ENCODE data around the gene MPND.

DNA sequence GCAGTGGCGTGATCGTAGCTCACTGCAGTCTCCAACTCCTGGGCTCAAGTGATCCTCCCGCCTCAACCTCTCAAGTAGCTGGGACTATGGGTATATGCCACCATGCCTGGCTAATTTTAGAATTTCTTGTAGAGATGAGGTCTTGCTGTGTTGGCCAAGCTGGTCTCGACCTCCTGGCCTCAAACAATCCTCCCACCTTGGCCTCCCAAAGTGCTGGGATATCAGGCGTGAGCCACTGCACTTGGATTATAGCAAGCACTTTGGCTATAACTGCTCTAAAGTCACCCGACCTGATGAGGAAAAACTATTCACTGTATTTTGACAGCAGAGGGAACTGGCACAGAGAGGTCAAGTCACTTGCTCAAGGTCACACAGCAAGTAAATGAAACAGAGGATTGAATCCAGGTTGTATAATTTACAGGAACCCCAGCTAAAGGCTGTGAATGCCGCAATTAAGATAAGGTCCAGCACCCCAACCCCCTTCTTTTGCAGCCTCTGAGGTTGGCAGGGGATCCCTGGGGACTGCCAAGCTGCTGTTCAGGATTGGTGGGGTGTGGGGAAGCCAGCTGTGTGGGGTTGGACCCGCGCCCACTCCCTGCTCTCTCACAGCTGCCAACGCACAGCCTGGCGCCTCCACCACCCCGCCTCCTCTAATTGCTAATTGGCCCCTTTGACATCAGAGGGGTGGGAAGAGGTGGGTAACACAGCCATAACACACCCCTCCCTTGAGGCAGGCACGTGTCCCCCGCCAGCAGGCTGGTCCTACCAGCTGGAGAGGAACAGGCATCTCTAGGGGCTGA is 47.2 kb upstream of the MPND start:
- TF ChIP-seq CTCF (IDR thresholded peaks at IDR 0.05 in 2 of 3, conservative IDR thresholded peaks at IDR 0.05 in 1 of 3; ENCODE audit: control insufficient read depth in 2 of 3, extremely low read depth in 1 of 3, insufficient read depth in 1 of 3, low read depth in 3 of 3, low read length in 3 of 3) (no peak), IRF4 (IDR thresholded peaks at IDR 0.05; ENCODE audit: low read depth, low read length) (no peak), YBX1 (IDR thresholded peaks at IDR 0.05) (no peak), EP300 (IDR thresholded peaks at IDR 0.05; ENCODE audit: borderline replicate concordance in 1 of 2, control insufficient read depth in 1 of 2, low read depth in 2 of 2, low read length in 2 of 2) (no peak), EGR1 (IDR thresholded peaks at IDR 0.05; ENCODE audit: borderline replicate concordance in 1 of 2, low read depth in 2 of 2, low read length in 2 of 2) (no peak), JUNB (IDR thresholded peaks at IDR 0.05) (no peak), SPI1 (IDR thresholded peaks at IDR 0.05; ENCODE audit: borderline replicate concordance, insufficient read depth, low read depth, low read length) (no peak), USF2 (IDR thresholded peaks at IDR 0.05; ENCODE audit: borderline replicate concordance, low read depth, low read length) (no peak), CREB1 (IDR thresholded peaks at IDR 0.05; ENCODE audit: low read depth) (no peak)
- TF ChIP-seq, protein P1, sequence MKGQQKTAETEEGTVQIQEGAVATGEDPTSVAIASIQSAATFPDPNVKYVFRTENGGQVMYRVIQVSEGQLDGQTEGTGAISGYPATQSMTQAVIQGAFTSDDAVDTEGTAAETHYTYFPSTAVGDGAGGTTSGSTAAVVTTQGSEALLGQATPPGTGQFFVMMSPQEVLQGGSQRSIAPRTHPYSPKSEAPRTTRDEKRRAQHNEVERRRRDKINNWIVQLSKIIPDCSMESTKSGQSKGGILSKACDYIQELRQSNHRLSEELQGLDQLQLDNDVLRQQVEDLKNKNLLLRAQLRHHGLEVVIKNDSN (IDR thresholded peaks at IDR 0.05; ENCODE audit: borderline replicate concordance, extremely low read length, insufficient read depth, low read depth, low read length), result no peak

Measured in GM12878 (cell line).